Smooth muscle cell (in vitro differentiated cells): ENCODE results near the gene CFAP73. TPM values are rescaled to one million over a fixed set of nuclear protein-coding genes. Genes with fewer than 3 reads are reported as not detected.
A peak's percentile ranks its signal among the peaks of the same experiment; 100 is the strongest.
"Not testable (repeated sequence)": the region's sequence is repeated elsewhere in the genome, so short reads cannot be mapped to it uniquely, and the experiment has no call there.

Experiments used
- DNase-seq: peaks from one replicate; lab custom pipeline; 2025; ENCODE audit not compliant: unreplicated experiment; lab: John Stamatoyannopoulos, UW
- H2AFZ ChIP-seq: fragments of 200-600 bp; sonication (generic); 2 replicates; pipeline ENCODE4 v1.6.0; 2016; ENCODE audit warnings: antibody characterized with exemption, low read depth, mild to moderate bottlenecking
- H3F3A ChIP-seq: fragments of 200-600 bp; sonication (generic); 2 replicates; pipeline ENCODE4 v1.6.0; 2017; ENCODE audit warnings: antibody characterized with exemption, low read depth
- H3K27ac ChIP-seq: fragments of 200-600 bp; sonication (generic); 2 replicates; pipeline ENCODE4 v1.5.1; 2016; ENCODE audit warnings: low read depth, mild to moderate bottlenecking
- H3K27me3 ChIP-seq: fragments of 200-600 bp; sonication (generic); 2 replicates; pipeline ENCODE4 v1.6.1; 2016; ENCODE audit warnings: low read depth, mild to moderate bottlenecking
- H3K36me3 ChIP-seq: fragments of 200-600 bp; sonication (generic); 2 replicates; pipeline ENCODE4 v1.5.1; 2016; ENCODE audit warnings: low read depth
- H3K4me1 ChIP-seq: fragments of 200-600 bp; sonication (generic); 2 replicates; pipeline ENCODE4 v1.5.1; 2016; ENCODE audit warnings: low read depth
- H3K4me2 ChIP-seq: fragments of 200-600 bp; sonication (generic); 2 replicates; pipeline ENCODE4 v1.6.0; 2016; ENCODE audit warnings: mild to moderate bottlenecking
- H3K4me3 ChIP-seq: fragments of 200-600 bp; sonication (generic); 2 replicates; pipeline ENCODE4 v1.5.1; 2016; ENCODE audit warnings: mild to moderate bottlenecking
- H3K79me2 ChIP-seq: fragments of 200-600 bp; sonication (generic); 2 replicates; pipeline ENCODE4 v1.6.0; 2016; ENCODE audit warnings: low read depth, mild to moderate bottlenecking
- H3K9ac ChIP-seq: fragments of 200-600 bp; sonication (generic); 2 replicates; pipeline ENCODE4 v1.6.0; 2016; ENCODE audit warnings: low read depth
- H3K9me3 ChIP-seq: fragments of 200-600 bp; sonication (generic); replicated peaks from 2 replicates; pipeline ENCODE4 v1.5.1; 2016; ENCODE audit warnings: low read depth
- H4K20me1 ChIP-seq: fragments of 200-600 bp; sonication (generic); 2 replicates; pipeline ENCODE4 v1.6.0; 2016; ENCODE audit warnings: low read depth
- CTCF ChIP-seq: fragments of 200-600 bp; sonication (generic); IDR thresholded peaks from 2 replicates; pipeline ENCODE4 v1.5.1; 2017; ENCODE audit warnings: borderline replicate concordance, mild to moderate bottlenecking, antibody characterized with exemption; ENCODE audit not compliant: insufficient read depth, poor library complexity, severe bottlenecking
- WGBS: methylation state at CpG from one replicate; pipeline ENCODE4 v1.1.7; 2016; ENCODE audit warnings: low lambda C conversion rate; 5-methylcytosine and 5-hydroxymethylcytosine counted together
- polyA plus RNA-seq: library from polyadenylated mRNA; unstranded; fragments of >200 nt; fragmentation: Nextera tagmentation; extraction: Ambion mirVana; gene quantifications from 2 replicates; pipeline ENCODE4 v1.2.1, GENCODE V29; 2016
- total RNA-seq: library from RNA; depleted of rRNA; stranded (reverse); fragments of >200 nt; gene quantifications from 2 replicates; pipeline ENCODE4 v1.2.3, GENCODE V29; 2014

CFAP73 gene
- total and polyA plus RNA-seq, 2 experiments from 2014 or later, result not detected

DNA sequence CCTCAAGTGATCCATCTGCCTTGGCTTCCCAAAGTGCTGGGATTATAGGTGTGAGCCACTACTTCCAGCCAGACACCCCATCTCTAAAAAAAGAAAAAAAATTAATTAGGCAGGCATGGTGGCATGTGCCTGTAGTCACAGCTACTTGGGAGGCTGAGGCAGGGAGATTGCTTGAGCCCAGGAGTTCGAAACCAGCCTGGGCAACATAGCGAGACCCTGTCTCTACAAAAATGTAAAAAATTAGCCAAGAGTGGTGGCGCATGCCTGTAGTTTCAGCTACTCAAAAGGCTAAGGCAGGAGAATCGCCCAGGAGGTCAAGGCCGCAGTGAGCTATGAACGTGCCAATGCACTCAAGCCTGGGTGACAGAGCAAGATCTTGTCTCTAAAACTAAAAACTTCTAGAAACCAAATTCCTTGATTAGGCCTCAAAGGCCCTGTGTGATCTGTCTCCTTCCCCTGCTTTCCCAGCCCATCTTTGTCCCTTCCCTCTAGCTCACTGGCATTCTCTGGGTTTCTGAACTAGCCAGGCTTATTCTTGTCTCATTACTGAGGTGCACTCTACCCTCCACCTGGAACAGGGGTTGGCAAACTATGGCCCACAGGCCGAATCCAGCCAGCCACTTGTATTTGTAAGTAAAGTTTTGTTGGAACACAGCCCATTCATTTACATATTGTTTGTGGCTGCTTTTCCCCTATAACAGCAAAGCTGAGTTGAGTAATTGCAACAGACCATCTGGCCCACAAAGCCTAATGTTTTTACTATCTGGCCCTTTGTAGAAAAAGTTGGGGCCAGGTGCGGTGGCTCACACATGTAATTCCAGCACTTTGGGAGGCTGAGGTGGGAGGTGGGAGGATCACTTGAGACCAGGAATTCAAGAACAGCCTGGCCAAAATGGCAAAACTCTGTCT lies 54.6 kb downstream of the CFAP73 start:
- 88% methylated on average over 8 of the region's 8 CpGs for WGBS
- H4K20me1 ChIP-seq, result no peaks in the 10 kb centered on the region
- H3K4me3 ChIP-seq, result no peak overlapping the region
- no peaks in the 10 kb centered on the region for H3K27me3 ChIP-seq
- TF ChIP-seq CTCF, result no peak
- peaks cover 12% of the 10 kb centered on the region for H3F3A ChIP-seq
- no peaks in the 10 kb centered on the region for H3K79me2 ChIP-seq
- no peak for DNase-seq
- H3K9ac ChIP-seq, result no peak overlapping the region
- H3K9me3 ChIP-seq, result no peaks in the 10 kb centered on the region
- no peak overlapping the region for H3K4me2 ChIP-seq
- no peak overlapping the region for H3K27ac ChIP-seq
- H3K4me1 ChIP-seq, result peaks cover 4% of the 10 kb centered on the region
- no peak overlapping the region for H2AFZ ChIP-seq
- H3K36me3 ChIP-seq, result no peaks in the 10 kb centered on the region

DNA sequence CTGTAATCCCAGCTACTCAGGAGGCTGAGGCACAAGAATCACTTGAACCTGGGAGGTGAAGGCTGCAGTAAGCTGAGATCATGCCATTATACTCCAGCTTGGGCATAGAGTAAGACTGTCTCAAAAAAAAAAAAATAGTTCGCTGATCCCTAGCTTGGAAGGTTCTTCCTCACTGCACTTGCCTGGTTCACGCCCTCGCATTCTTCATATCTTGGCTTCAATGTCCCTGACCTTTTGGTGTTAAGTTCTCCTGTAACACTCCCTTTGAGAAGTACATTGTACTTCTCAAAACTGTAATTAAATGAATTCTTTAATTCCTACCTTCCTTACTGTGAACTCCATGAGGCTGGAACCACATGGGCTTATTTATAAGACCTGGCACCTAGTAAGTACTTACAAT lies 55.3 kb downstream of the CFAP73 start:
- Histone ChIP-seq H3K36me3 (no peaks in the 10 kb centered on the region), H3K79me2 (no peaks in the 10 kb centered on the region), H3F3A (peaks cover 12% of the 10 kb centered on the region), H3K4me3 (no peak overlapping the region), H3K9me3 (no peaks in the 10 kb centered on the region), H3K9ac (no peak overlapping the region), H2AFZ (no peak overlapping the region), H3K27ac (no peak overlapping the region), H3K4me1 (peaks cover 4% of the 10 kb centered on the region), H4K20me1 (no peaks in the 10 kb centered on the region), H3K4me2 (no peak overlapping the region), H3K27me3 (no peaks in the 10 kb centered on the region)
- WGBS, result 89% methylated on average over 3 of the region's 3 CpGs
- no peak for DNase-seq
- TF ChIP-seq CTCF, result no peak

DNA sequence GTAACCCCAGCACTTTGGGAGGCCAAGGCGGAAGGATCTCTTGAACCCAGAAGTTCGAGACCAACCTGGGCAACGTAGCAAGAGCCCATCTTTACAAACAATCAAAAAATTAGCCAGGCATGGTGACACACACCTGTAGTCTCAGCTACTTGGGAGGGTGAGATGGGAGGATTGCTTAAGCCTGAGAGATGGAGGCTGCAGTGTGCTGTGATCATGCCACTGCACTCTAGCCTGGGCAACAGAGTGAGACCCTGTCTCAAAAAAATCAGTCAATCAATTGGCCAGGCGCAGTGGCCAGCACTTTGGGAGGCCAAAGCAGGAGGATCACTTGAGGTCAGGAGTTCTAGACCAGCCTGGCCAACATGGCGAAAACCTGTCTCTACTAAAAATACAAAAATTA lies 57.3 kb downstream of the CFAP73 start:
- H3F3A ChIP-seq, result peaks cover 12% of the 10 kb centered on the region
- not testable (repeated sequence) for H3K9me3 ChIP-seq, H3K27me3 ChIP-seq, H3K27ac ChIP-seq, H3K4me3 ChIP-seq, H3K4me2 ChIP-seq, H3K4me1 ChIP-seq, H3K36me3 ChIP-seq, H2AFZ ChIP-seq, DNase-seq, H3K9ac ChIP-seq, H4K20me1 ChIP-seq, H3K79me2 ChIP-seq
- WGBS, result 99% methylated on average over 5 of the region's 5 CpGs

DNA sequence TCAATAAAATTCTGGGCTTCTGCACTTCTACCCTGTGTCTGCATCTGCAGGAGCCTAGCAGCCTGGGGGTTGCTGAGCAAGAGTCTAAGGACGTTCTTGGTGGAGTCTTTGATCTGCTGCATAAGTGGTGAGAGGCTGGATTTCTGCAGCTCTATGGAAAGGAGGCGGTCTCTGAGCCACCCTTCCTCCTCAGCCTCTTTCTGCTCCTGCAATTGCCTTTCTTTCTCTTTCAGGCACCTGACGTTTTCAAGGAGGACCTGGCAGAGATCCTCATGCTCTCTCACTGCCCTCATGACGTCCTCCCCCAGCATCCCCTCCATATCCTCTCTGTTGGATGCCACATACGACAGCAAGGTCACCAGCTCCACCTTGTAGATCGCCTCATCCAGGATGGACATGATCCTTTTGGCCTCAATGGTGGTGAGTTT lies 58.1 kb downstream of the CFAP73 start:
- no peak for TF ChIP-seq CTCF
- 71% methylated on average over 6 of the region's 6 CpGs for WGBS
- no peak overlapping the region for H3K9ac ChIP-seq

More for the DNA sequence above, 58.1 kb downstream of the CFAP73 start:
- Histone ChIP-seq H3K27ac (no peak overlapping the region), H3F3A (peaks cover 12% of the 10 kb centered on the region), H2AFZ (no peak overlapping the region), H3K4me1 (peaks cover 4% of the 10 kb centered on the region), H3K4me2 (peak overlapping the region; percentile 1), H3K79me2 (no peaks in the 10 kb centered on the region), H3K4me3 (no peak overlapping the region), H3K9me3 (no peaks in the 10 kb centered on the region), H3K36me3 (no peaks in the 10 kb centered on the region), H4K20me1 (no peaks in the 10 kb centered on the region), H3K27me3 (no peaks in the 10 kb centered on the region)
- DNase-seq, result no peak
